OCI-LY7 (cell line): Measurements from ENCODE around the gene TMEM132A. TPM values are rescaled to one million over a fixed set of nuclear protein-coding genes. Genes with fewer than 3 reads are reported as not detected.

Experiments used
- BruUV-seq: library from RNA; stranded (reverse); fragments of 400-500 nt; replicated peaks from 2 replicates; lab custom pipeline; 2021; lab: Mats Ljungman, UMichigan
- CTCF ChIA-PET: fragments of 300-600 bp; sonication (Branson Sonifier 250); formaldehyde crosslinking; loops from one replicate; lab custom pipeline; 2022; ENCODE audit warnings: antibody characterized with exemption; ENCODE audit not compliant: unreplicated experiment; lab: Charles Lee
- POLR2A ChIA-PET: fragments of 300-600 bp; sonication (Branson Sonifier 250); formaldehyde crosslinking; loops from one replicate; lab custom pipeline; 2022; ENCODE audit warnings: antibody characterized with exemption; lab: Charles Lee
- DNase-seq: peaks from one replicate; pipeline ENCODE4 v3.0.0-alpha.2; 2015; ENCODE audit warnings: low spot score
- H2AFZ ChIP-seq: fragments of 200-600 bp; sonication (generic), shearing (Covaris generic); 2 replicates; pipeline ENCODE4 v1.6.1; 2014; ENCODE audit warnings: mild to moderate bottlenecking, antibody characterized with exemption, low read length, moderate library complexity
- H3K27ac ChIP-seq: fragments of 200-600 bp; sonication (generic); 2 replicates; pipeline ENCODE4 v1.5.1; 2014; ENCODE audit warnings: mixed run types, low read depth, mild to moderate bottlenecking, moderate library complexity, low read length, inconsistent platforms; ENCODE audit not compliant: poor library complexity, severe bottlenecking
- H3K36me3 ChIP-seq: fragments of 200-600 bp; sonication (generic); 2 replicates; pipeline ENCODE4 v1.6.1; 2014; ENCODE audit warnings: mild to moderate bottlenecking, antibody characterized with exemption, low read length, moderate library complexity, mixed read lengths; ENCODE audit not compliant: insufficient read depth
- H3K4me1 ChIP-seq: fragments of 200-600 bp; sonication (generic); 2 replicates; pipeline ENCODE4 v1.5.1; 2014; ENCODE audit warnings: mild to moderate bottlenecking, low read length; ENCODE audit not compliant: insufficient read depth, poor library complexity, severe bottlenecking
- H3K4me2 ChIP-seq: fragments of 200-600 bp; sonication (generic); 2 replicates; pipeline ENCODE4 v1.6.1; 2014; ENCODE audit warnings: mild to moderate bottlenecking, low read length
- H3K4me3 ChIP-seq: fragments of 200-600 bp; sonication (generic); 2 replicates; pipeline ENCODE4 v1.5.1; 2014; ENCODE audit warnings: mild to moderate bottlenecking, low read depth, low read length; ENCODE audit not compliant: poor library complexity, severe bottlenecking
- H3K79me2 ChIP-seq: fragments of 200-600 bp; sonication (generic); 2 replicates; pipeline ENCODE4 v1.6.1; 2016; ENCODE audit warnings: low read depth, mild to moderate bottlenecking, low read length, moderate library complexity, mixed read lengths; ENCODE audit not compliant: insufficient read depth
- H3K9me2 ChIP-seq: fragments of 200-600 bp; sonication (generic); 2 replicates; pipeline ENCODE4 v1.6.1; 2016; ENCODE audit warnings: mild to moderate bottlenecking, low read length, mixed read lengths; ENCODE audit not compliant: insufficient read depth
- H3K9me3 ChIP-seq: fragments of 200-600 bp; sonication (generic); 2 replicates; pipeline ENCODE4 v1.6.1; 2014; ENCODE audit warnings: mild to moderate bottlenecking, mixed run types, low read length, mixed read lengths
- H4K20me1 ChIP-seq: fragments of 200-600 bp; sonication (generic); 2 replicates; pipeline ENCODE4 v1.6.1; 2014; ENCODE audit warnings: mild to moderate bottlenecking, antibody characterized with exemption, low read length, moderate library complexity, mixed read lengths; ENCODE audit not compliant: insufficient read depth
- EZH2phosphoT487 ChIP-seq: fragments of 200-600 bp; sonication (generic); IDR thresholded peaks from 2 replicates; pipeline ENCODE4 v1.6.1; 2018; ENCODE audit warnings: low read depth, borderline replicate concordance, mild to moderate bottlenecking, mixed run types, antibody characterized with exemption, low read length, moderate library complexity, mixed read lengths
- intact Hi-C: fragments of 100-400 bp; cut with micrococcal nuclease; formaldehyde crosslinking; loops from one replicate; pipeline ENCODE4 v1.10.0; 2022; ENCODE audit not compliant: unreplicated experiment
- total RNA-seq, 2 experiments: library from RNA; depleted of rRNA in 1 of 2; stranded (reverse); fragments of >200 nt in 1 of 2; shearing (Covaris generic) in 1 of 2; gene quantifications; 2 replicates each; pipeline ENCODE4 v1.2.3, GENCODE V29; 2014 to 2022
- TF ChIP-seq, protein P1 (sequence below): fragments of 200-600 bp; sonication (generic); conservative IDR thresholded peaks from 2 replicates; pipeline ENCODE4 v1.5.1; 2014; ENCODE audit warnings: mild to moderate bottlenecking, antibody characterized with exemption, low read length, moderate library complexity, mixed read lengths

The TMEM132A gene
- total RNA-seq, 2 experiments from 2014 or later = 5.5 to 8.9 TPM

DNA sequence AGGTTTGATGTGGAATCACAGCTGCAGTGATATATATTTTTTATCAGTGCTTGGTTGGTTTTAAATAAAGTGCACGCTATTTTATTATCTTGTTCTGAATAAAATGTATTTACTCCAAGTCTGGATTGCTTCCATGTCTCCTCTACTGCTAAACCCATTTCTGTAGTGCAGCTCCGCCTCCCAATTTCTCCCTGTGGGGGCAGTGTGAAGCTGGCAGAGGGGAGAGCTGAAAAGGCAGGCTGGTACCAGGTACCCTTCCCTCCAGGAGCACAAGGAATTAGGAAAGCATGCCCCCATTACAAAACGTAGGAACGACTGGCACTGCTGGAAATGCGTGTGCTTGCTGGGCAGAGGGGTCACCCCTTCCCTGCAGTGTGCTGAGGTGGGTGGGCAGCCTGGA, 934 bp upstream of the TMEM132A start:
- TF ChIP-seq, protein P1, sequence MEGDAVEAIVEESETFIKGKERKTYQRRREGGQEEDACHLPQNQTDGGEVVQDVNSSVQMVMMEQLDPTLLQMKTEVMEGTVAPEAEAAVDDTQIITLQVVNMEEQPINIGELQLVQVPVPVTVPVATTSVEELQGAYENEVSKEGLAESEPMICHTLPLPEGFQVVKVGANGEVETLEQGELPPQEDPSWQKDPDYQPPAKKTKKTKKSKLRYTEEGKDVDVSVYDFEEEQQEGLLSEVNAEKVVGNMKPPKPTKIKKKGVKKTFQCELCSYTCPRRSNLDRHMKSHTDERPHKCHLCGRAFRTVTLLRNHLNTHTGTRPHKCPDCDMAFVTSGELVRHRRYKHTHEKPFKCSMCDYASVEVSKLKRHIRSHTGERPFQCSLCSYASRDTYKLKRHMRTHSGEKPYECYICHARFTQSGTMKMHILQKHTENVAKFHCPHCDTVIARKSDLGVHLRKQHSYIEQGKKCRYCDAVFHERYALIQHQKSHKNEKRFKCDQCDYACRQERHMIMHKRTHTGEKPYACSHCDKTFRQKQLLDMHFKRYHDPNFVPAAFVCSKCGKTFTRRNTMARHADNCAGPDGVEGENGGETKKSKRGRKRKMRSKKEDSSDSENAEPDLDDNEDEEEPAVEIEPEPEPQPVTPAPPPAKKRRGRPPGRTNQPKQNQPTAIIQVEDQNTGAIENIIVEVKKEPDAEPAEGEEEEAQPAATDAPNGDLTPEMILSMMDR = 0 out of 2 replicates have a peak, but pooled peaks have one; percentile 24
- no peak for TF ChIP-seq EZH2phosphoT487
- H4K20me1 ChIP-seq = peaks cover 5% of the 10 kb centered on the region; the same call in 1 of the 2 replicates
- peak overlapping the region; percentile 56; the same call in 1 of the 2 replicates for H3K4me2 ChIP-seq
- intact Hi-C loops = no loop called here
- H3K9me2 ChIP-seq = no peaks in the 10 kb centered on the region
- H3K79me2 ChIP-seq = peaks cover 15% of the 10 kb centered on the region; the same call in 1 of the 2 replicates
- peaks cover 41% of the 10 kb centered on the region for H3K4me1 ChIP-seq
- H3K4me3 ChIP-seq = no peak overlapping the region
- BruUV-seq = no TSS peak
- H3K9me3 ChIP-seq = no peaks in the 10 kb centered on the region
- H2AFZ ChIP-seq = no peak overlapping the region
- H3K27ac ChIP-seq = no peak overlapping the region
- no peak for DNase-seq
- ChIA-PET CTCF (no interaction called here), POLR2A (interaction anchor here (0.6 to 1.8 kb wide), 3 partner anchors 8 to 263 kb away, joined by 3 to 8 read pairs (median 3); no protein-coding TSS in a partner anchor)
- peaks cover 54% of the 10 kb centered on the region for H3K36me3 ChIP-seq

- H3K36me3 ChIP-seq = peaks cover 49% of the 10 kb centered on the region
- no peaks in the 10 kb centered on the region for H3K9me3 ChIP-seq
- ChIA-PET CTCF (interaction anchor here (0.6 kb wide), 1 partner anchor 25 kb away, joined by 5 read pairs; no protein-coding TSS in a partner anchor), POLR2A (interaction anchor here (0.6 to 1.8 kb wide), 3 partner anchors 8 to 262 kb away, joined by 3 to 8 read pairs (median 3); no protein-coding TSS in a partner anchor)
- no peaks in the 10 kb centered on the region for H3K9me2 ChIP-seq
- intact Hi-C loops = no loop called here
- BruUV-seq = no TSS peak
- no peak overlapping the region for H2AFZ ChIP-seq
- peaks cover 36% of the 10 kb centered on the region for H3K4me1 ChIP-seq
- H3K4me3 ChIP-seq = peak overlapping the region; percentile 70
- H3K27ac ChIP-seq = no peak overlapping the region
- DNase-seq = no peak
- peak overlapping the region; percentile 56 for H3K4me2 ChIP-seq
- TF ChIP-seq, protein P1 = no peak
- TF ChIP-seq EZH2phosphoT487 = no peak
- peaks cover 10% of the 10 kb centered on the region; the same call in 1 of the 2 replicates for H3K79me2 ChIP-seq
- H4K20me1 ChIP-seq = peaks cover 2% of the 10 kb centered on the region; the same call in 1 of the 2 replicates
These were observed 505 bp upstream of the TMEM132A start for GRCh38 chr11:60923800-60924109.
